ENCODE results near the gene PHF1. TPM values are rescaled to one million over a fixed set of nuclear protein-coding genes. Genes with fewer than 3 reads are reported as not detected.
A peak's percentile ranks its signal among the peaks of the same experiment; 100 is the strongest.

The PHF1 gene
- total RNA-seq, 1 donor from 2014 or later = 63.6 TPM

- H3K36me3 Mint-ChIP-seq = peaks cover 8% of the 10 kb centered on the region
- H3K4me3 Mint-ChIP-seq = peak overlapping the region; percentile 80
- H3K27me3 Mint-ChIP-seq (ENCODE audit: low read depth) = no peaks in the 10 kb centered on the region
- DNase-seq (ENCODE audit: low spot score in 2 of 2, unreplicated experiment in 2 of 2) = peak; percentile 75 to 87
- H3K4me1 Mint-ChIP-seq = peaks cover 76% of the 10 kb centered on the region
- H3K9me3 Mint-ChIP-seq = no peaks in the 10 kb centered on the region
- peak; percentile 26 for TF ChIP-seq CTCF (IDR thresholded peaks at IDR 0.05; ENCODE audit: unreplicated experiment)
- H3K27ac Mint-ChIP-seq = peak overlapping the region; percentile 97
Measured at GRCh38 chr6:33425668-33426577, 15.1 kb downstream of the PHF1 start.

GRCh38 chr6:33426590-33427511 lies 16.0 kb downstream of the PHF1 start:
- peak overlapping the region; percentile 80 for H3K4me3 Mint-ChIP-seq
- DNase-seq (ENCODE audit: low spot score in 2 of 2, unreplicated experiment in 2 of 2) = no peak
- H3K27ac Mint-ChIP-seq = peak overlapping the region; percentile 97
- H3K9me3 Mint-ChIP-seq = no peaks in the 10 kb centered on the region
- TF ChIP-seq CTCF (IDR thresholded peaks at IDR 0.05; ENCODE audit: unreplicated experiment) = no peak
- H3K36me3 Mint-ChIP-seq = peaks cover 8% of the 10 kb centered on the region
- no peaks in the 10 kb centered on the region for H3K27me3 Mint-ChIP-seq (ENCODE audit: low read depth)
- peaks cover 73% of the 10 kb centered on the region for H3K4me1 Mint-ChIP-seq

GRCh38 chr6:33427585-33428223 lies 16.9 kb downstream of the PHF1 start:
- H3K4me1 Mint-ChIP-seq = peaks cover 81% of the 10 kb centered on the region
- H3K9me3 Mint-ChIP-seq = no peaks in the 10 kb centered on the region
- peak overlapping the region; percentile 81 for H3K4me3 Mint-ChIP-seq
- peak in 1 of 2 experiments; percentile 69 for DNase-seq (ENCODE audit: low spot score in 2 of 2, unreplicated experiment in 2 of 2)
- no peak for TF ChIP-seq CTCF (IDR thresholded peaks at IDR 0.05; ENCODE audit: unreplicated experiment)
- H3K36me3 Mint-ChIP-seq = peaks cover 8% of the 10 kb centered on the region
- H3K27ac Mint-ChIP-seq = peak overlapping the region; percentile 82
- H3K27me3 Mint-ChIP-seq (ENCODE audit: low read depth) = no peaks in the 10 kb centered on the region

GRCh38 chr6:33428224-33428965 lies 17.6 kb downstream of the PHF1 start:
- TF ChIP-seq CTCF (IDR thresholded peaks at IDR 0.05; ENCODE audit: unreplicated experiment) = peak; percentile 49
- Mint-ChIP-seq H3K9me3 (no peaks in the 10 kb centered on the region), H3K36me3 (peaks cover 2% of the 10 kb centered on the region), H3K4me3 (peak overlapping the region; percentile 81), H3K4me1 (peaks cover 84% of the 10 kb centered on the region), H3K27ac (peak overlapping the region; percentile 77), H3K27me3 (ENCODE audit: low read depth) (no peaks in the 10 kb centered on the region)
- no peak for DNase-seq (ENCODE audit: low spot score in 2 of 2, unreplicated experiment in 2 of 2)

Measured in mesothelial cell of epicardium (in vitro differentiated cells).